Endothelial cell of umbilical vein (primary cell): ENCODE results near the gene MYO18A.

ENCODE experiments used
- CTCF ChIP-seq, 2 donors: IDR thresholded peaks; 1 replicate in 1 of 2; 2 replicates in 1 of 2; pipeline ENCODE4 v1.5.1; 2011; ENCODE audit warnings: low read length in 2 of 2, mild to moderate bottlenecking in 2 of 2, moderate library complexity in 2 of 2, control low read depth in 1 of 2, inconsistent platforms in 1 of 2, low read depth in 1 of 2; ENCODE audit not compliant: insufficient read depth in 1 of 2; ENCODE audit errors: extremely low read depth in 1 of 2
- EZH2 ChIP-seq: IDR thresholded peaks from 2 replicates; pipeline ENCODE4 v1.6.1; 2012; ENCODE audit warnings: borderline replicate concordance, low read depth, mild to moderate bottlenecking, moderate library complexity, low read length, inconsistent platforms; ENCODE audit not compliant: severe bottlenecking
- FOS ChIP-seq: IDR thresholded peaks from 2 replicates; pipeline ENCODE4 v1.6.1; 2011; ENCODE audit warnings: mild to moderate bottlenecking, low read length, moderate library complexity, borderline replicate concordance; ENCODE audit not compliant: insufficient read depth
- GATA2 ChIP-seq: IDR thresholded peaks from 2 replicates; pipeline ENCODE4 v1.7.0; 2011; ENCODE audit warnings: low read depth, mild to moderate bottlenecking, moderate library complexity, mixed read lengths, low read length; ENCODE audit not compliant: insufficient read length, insufficient read depth
- MAX ChIP-seq: IDR thresholded peaks from 2 replicates; pipeline ENCODE4 v1.6.1; 2011; ENCODE audit not compliant: insufficient read depth, insufficient read length
- MYC ChIP-seq: IDR thresholded peaks from one replicate; pipeline ENCODE4 v1.6.1; 2011; ENCODE audit warnings: mild to moderate bottlenecking, low read depth, low read length
- POLR2A ChIP-seq: IDR thresholded peaks from 2 replicates; pipeline ENCODE4 v1.6.1; 2012; ENCODE audit warnings: low read depth, mild to moderate bottlenecking, control low read depth, low read length
- POLR2AphosphoS5 ChIP-seq: IDR thresholded peaks from 2 replicates; pipeline ENCODE4 v1.6.1; 2012; ENCODE audit warnings: low read depth, mild to moderate bottlenecking, control low read depth, low read length, moderate library complexity; ENCODE audit not compliant: insufficient read depth

DNA sequence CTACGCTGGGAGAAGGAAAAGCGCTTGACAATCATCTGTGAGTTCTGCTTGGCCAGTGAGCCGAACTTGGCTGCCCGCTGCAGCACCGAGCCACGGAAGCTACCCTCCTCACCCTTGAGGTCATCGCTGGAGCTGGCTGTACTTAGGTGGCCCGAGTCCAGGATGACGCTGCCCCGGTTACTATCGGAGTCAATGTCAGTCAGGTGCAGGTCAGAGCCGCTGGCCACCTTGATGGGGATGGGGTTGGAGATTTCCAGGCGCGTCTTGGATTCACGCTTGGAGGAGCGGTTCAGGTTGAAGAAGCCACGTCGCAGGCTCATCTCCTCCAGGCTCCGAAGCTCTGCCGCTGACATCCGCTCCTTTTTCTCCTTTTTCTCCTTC, 13.7 kb downstream of the MYO18A start:
- TF ChIP-seq POLR2AphosphoS5 (no peak), CTCF (IDR thresholded peaks at IDR 0.05; ENCODE audit: extremely low read depth in 1 of 2, insufficient read depth in 1 of 2, low read depth in 1 of 2, low read length in 2 of 2) (no peak), POLR2A (no peak), MAX (no peak), EZH2 (no peak), MYC (no peak), GATA2 (no peak), FOS (no peak)
